H1 (cell line): Measurements from ENCODE around the gene CIRBP. TPM values are rescaled to one million over a fixed set of nuclear protein-coding genes. Genes with fewer than 3 reads are reported as not detected.

ENCODE experiments used
- CTCF ChIA-PET: fragments of 300-600 bp; sonication (Branson Sonifier 250); formaldehyde crosslinking; loops from one replicate; lab custom pipeline; 2021; ENCODE audit not compliant: partially characterized antibody; lab: Charles Lee
- POLR2A ChIA-PET: fragments of 300-600 bp; sonication (Branson Sonifier 250); formaldehyde crosslinking; loops from one replicate; lab custom pipeline; 2021; ENCODE audit warnings: inconsistent platforms; ENCODE audit not compliant: partially characterized antibody; lab: Charles Lee
- DNase-seq, 2 experiments: peaks; one replicate each; pipeline versions ENCODE4 v3.0.0 to v3.0.0-alpha.2; 2010 to 2022; ENCODE audit warnings: low spot score in 2 of 2, low read depth in 1 of 2, mixed read lengths in 1 of 2
- FAIRE-seq: peaks from 2 replicates; lab custom pipeline; 2011; peaks lifted over from hg19 to GRCh38; lab: Jason Lieb, UNC
- H2AFZ ChIP-seq: 2 replicates; pipeline ENCODE4 v1.8.1; 2012; ENCODE audit warnings: low read length, inconsistent platforms
- H2AK5ac ChIP-seq: 2 replicates; pipeline ENCODE4 v1.6.1; 2013; ENCODE audit warnings: low read depth, low read length
- H2BK120ac ChIP-seq: replicated peaks from 2 replicates; pipeline ENCODE3; 2013; ENCODE audit warnings: low read depth, low read length, inconsistent platforms
- H2BK12ac ChIP-seq: 2 replicates; pipeline ENCODE4 v1.6.1; 2013; ENCODE audit warnings: low read depth, low read length
- H2BK15ac ChIP-seq: 2 replicates; pipeline ENCODE4 v1.6.1; 2013; ENCODE audit warnings: low read length
- H2BK20ac ChIP-seq: 2 replicates; pipeline ENCODE4 v1.6.1; 2013; ENCODE audit warnings: low read length
- H2BK5ac ChIP-seq: 2 replicates; pipeline ENCODE4 v1.6.1; 2013; ENCODE audit warnings: low read depth, low read length
- H3K14ac ChIP-seq: 2 replicates; pipeline ENCODE4 v1.6.1; 2013; ENCODE audit warnings: inconsistent platforms; ENCODE audit not compliant: insufficient read length
- H3K18ac ChIP-seq: 2 replicates; pipeline ENCODE4 v1.6.1; 2013; ENCODE audit warnings: low read length; ENCODE audit errors: extremely low read depth
- H3K23ac ChIP-seq: 2 replicates; pipeline ENCODE4 v1.6.1; 2013; ENCODE audit warnings: inconsistent platforms; ENCODE audit not compliant: insufficient read length
- H3K23me2 ChIP-seq: 2 replicates; pipeline ENCODE4 v1.6.1; 2013; ENCODE audit warnings: low read depth, low read length
- H3K27ac ChIP-seq: 2 replicates; pipeline ENCODE4 v1.6.1; 2011; ENCODE audit warnings: low read depth, low read length, inconsistent platforms
- H3K27me3 ChIP-seq, 4 experiments: replicated peaks in 1 of 4; 1 replicate in 1 of 4; 2 replicates in 3 of 4; pipeline versions ENCODE4 v1.6.1 to v1.8.1; 2011 to 2013; ENCODE audit warnings: low read length in 3 of 4, mild to moderate bottlenecking in 3 of 4, inconsistent platforms in 2 of 4, mixed read lengths in 2 of 4, moderate library complexity in 1 of 4; ENCODE audit not compliant: control insufficient read depth in 3 of 4, insufficient read depth in 3 of 4; ENCODE audit errors: extremely low read depth in 1 of 4
- H3K36me3 ChIP-seq, 4 experiments: 2 replicates each; pipeline versions ENCODE4 v1.6.1 to v1.8.1; 2011 to 2013; ENCODE audit warnings: mild to moderate bottlenecking in 4 of 4, low read length in 3 of 4, moderate library complexity in 2 of 4, control low read depth in 1 of 4, inconsistent platforms in 1 of 4; ENCODE audit not compliant: insufficient read depth in 4 of 4, control insufficient read depth in 2 of 4
- H3K4ac ChIP-seq: replicated peaks from 2 replicates; pipeline ENCODE3; 2013; ENCODE audit warnings: low read length, low read depth, mixed read lengths, inconsistent platforms; ENCODE audit not compliant: insufficient read length
- H3K4me1 ChIP-seq, 4 experiments: replicated peaks in 1 of 4; 1 replicate in 1 of 4; 2 replicates in 3 of 4; pipeline versions ENCODE4 v1.6.1 to v1.8.1; 2011 to 2013; ENCODE audit warnings: low read length in 3 of 4, inconsistent platforms in 2 of 4, mixed read lengths in 1 of 4; ENCODE audit not compliant: insufficient read depth in 4 of 4, control insufficient read depth in 3 of 4
- H3K4me2 ChIP-seq, 2 experiments: 2 replicates each; pipeline versions ENCODE4 v1.6.1 to v1.8.1; 2011 to 2013; ENCODE audit warnings: low read depth in 2 of 2, low read length in 2 of 2, control low read depth in 1 of 2, inconsistent platforms in 1 of 2, mild to moderate bottlenecking in 1 of 2; ENCODE audit not compliant: insufficient read depth in 1 of 2
- H3K4me3 ChIP-seq, 4 experiments: fragments of 200-600, 300-600 bp in 1 of 4; sonication (generic), shearing (Covaris generic), sonication (Bioruptor Twin) in 1 of 4; 2 replicates each; pipeline versions ENCODE4 v1.5.1 to v1.8.1; 2011 to 2016; ENCODE audit warnings: low read length in 4 of 4, low read depth in 3 of 4, control low read depth in 2 of 4, inconsistent platforms in 2 of 4, mild to moderate bottlenecking in 2 of 4, mixed read lengths in 1 of 4, moderate library complexity in 1 of 4; ENCODE audit not compliant: insufficient read depth in 2 of 4; ENCODE audit errors: extremely low read depth in 1 of 4
- H3K56ac ChIP-seq: replicated peaks from 2 replicates; pipeline ENCODE3; 2013; ENCODE audit warnings: low read depth, mild to moderate bottlenecking, mixed read lengths, low read length, inconsistent platforms; ENCODE audit not compliant: insufficient read length
- H3K79me1 ChIP-seq: 2 replicates; pipeline ENCODE4 v1.6.1; 2013; ENCODE audit warnings: low read depth, low read length, control low read depth
- H3K79me2 ChIP-seq, 2 experiments: 2 replicates each; pipeline versions ENCODE4 v1.6.1 to v1.8.1; 2012 to 2013; ENCODE audit warnings: low read length in 2 of 2, mild to moderate bottlenecking in 2 of 2, inconsistent platforms in 1 of 2; ENCODE audit not compliant: insufficient read depth in 2 of 2, control insufficient read depth in 1 of 2
- H3K9ac ChIP-seq, 4 experiments: replicated peaks in 1 of 4; 1 replicate in 1 of 4; 2 replicates in 3 of 4; pipeline versions ENCODE4 v1.6.1 to v1.8.1; 2011 to 2013; ENCODE audit warnings: low read depth in 3 of 4, low read length in 3 of 4, control low read depth in 2 of 4, mild to moderate bottlenecking in 2 of 4, moderate library complexity in 2 of 4, inconsistent platforms in 1 of 4; ENCODE audit errors: extremely low read depth in 1 of 4
- H3K9me3 ChIP-seq, 2 experiments: 2 replicates each; pipeline versions ENCODE4 v1.6.1 to v1.8.1; 2012 to 2013; ENCODE audit warnings: mild to moderate bottlenecking in 2 of 2, moderate library complexity in 2 of 2, control low read depth in 1 of 2, inconsistent platforms in 1 of 2, low read depth in 1 of 2, low read length in 1 of 2, mixed read lengths in 1 of 2; ENCODE audit not compliant: insufficient read depth in 2 of 2
- H4K20me1 ChIP-seq, 2 experiments: replicated peaks in 1 of 2; 2 replicates each; pipeline versions ENCODE3 to v1.8.1; 2011 to 2013; ENCODE audit warnings: inconsistent platforms in 2 of 2, low read length in 2 of 2, mild to moderate bottlenecking in 1 of 2; ENCODE audit not compliant: insufficient read depth in 2 of 2, control insufficient read depth in 1 of 2
- H4K5ac ChIP-seq: 2 replicates; pipeline ENCODE4 v1.6.1; 2013; ENCODE audit warnings: low read length, low read depth, mixed read lengths, inconsistent platforms; ENCODE audit not compliant: insufficient read length
- H4K8ac ChIP-seq: 2 replicates; pipeline ENCODE4 v1.8.0; 2013; ENCODE audit warnings: mild to moderate bottlenecking, moderate library complexity, low read length, inconsistent platforms; ENCODE audit not compliant: insufficient read depth; ENCODE audit errors: extremely low read depth
- H4K91ac ChIP-seq: replicated peaks from 2 replicates; pipeline ENCODE3; 2013; ENCODE audit warnings: low read length, mixed read lengths, inconsistent platforms; ENCODE audit not compliant: insufficient read length
- ATF2 ChIP-seq: IDR thresholded peaks from 2 replicates; pipeline ENCODE4 v1.6.1; 2012; ENCODE audit warnings: low read length, inconsistent platforms
- BACH1 ChIP-seq: IDR thresholded peaks from 2 replicates; pipeline ENCODE4 v1.6.1; 2012; ENCODE audit warnings: low read length, improper control_type of control experiment
- BCL11A ChIP-seq, 2 experiments: IDR thresholded peaks; one replicate each; pipeline ENCODE4 v1.6.1; 2011; ENCODE audit warnings: low read depth in 2 of 2, low read length in 2 of 2, mild to moderate bottlenecking in 2 of 2
- CBX8 ChIP-seq: fragments of 300-800, 300-1000 bp; sonication (generic); IDR thresholded peaks from 2 replicates; pipeline ENCODE4 v1.7.1; 2016; ENCODE audit warnings: low read depth, low read length, borderline replicate concordance
- RFX5 ChIP-seq: IDR thresholded peaks from 2 replicates; pipeline ENCODE4 v1.6.1; 2011; ENCODE audit warnings: low read depth, low read length, improper control_type of control experiment, borderline replicate concordance
- SIX5 ChIP-seq: IDR thresholded peaks from 2 replicates; pipeline ENCODE4 v1.6.1; 2011; ENCODE audit warnings: mild to moderate bottlenecking, low read depth, low read length
- SUZ12 ChIP-seq: fragments of 200-600 bp; sonication (generic); IDR thresholded peaks from 2 replicates; pipeline ENCODE4 v1.6.1; 2012; ENCODE audit warnings: mild to moderate bottlenecking, inconsistent platforms, low read length, moderate library complexity, mixed read lengths
- TAF1 ChIP-seq: IDR thresholded peaks from 2 replicates; pipeline ENCODE4 v1.6.1; 2011; ENCODE audit warnings: mild to moderate bottlenecking, low read depth, low read length
- TBP ChIP-seq: IDR thresholded peaks from 2 replicates; pipeline ENCODE4 v1.6.1; 2011; ENCODE audit warnings: low read depth, low read length, improper control_type of control experiment
- WGBS, 2 experiments: shearing (Covaris generic) in 1 of 2; methylation state at CpG; one replicate each; pipeline versions ENCODE4 v1.1.6 to v1.1.7; 2013 to 2015; ENCODE audit warnings: low lambda C conversion rate in 2 of 2, mixed read lengths in 2 of 2, inconsistent platforms in 1 of 2, low coverage in 1 of 2, missing lambda C conversion rate in 1 of 2; ENCODE audit not compliant: insufficient replicate concordance in 2 of 2, insufficient coverage in 1 of 2, insufficient read length in 1 of 2; ENCODE audit errors: extremely low coverage in 1 of 2, missing lambda C conversion rate in 1 of 2; 5-methylcytosine and 5-hydroxymethylcytosine counted together
- polyA plus RNA-seq, 7 experiments: library from polyadenylated mRNA; depleted of rRNA in 3 of 7; stranded (reverse) in 5 of 7; unstranded in 2 of 7; fragments of >200 nt in 5 of 7; fragments of 200-250 nt in 2 of 7; gene quantifications; 1 replicate in 5 of 7; 2 replicates in 1 of 7; 4 replicates in 1 of 7; pipeline versions ENCODE4 v1.2.1 to v1.2.3, GENCODE V29; 2011 to 2013; ENCODE audit warnings: missing spikeins in 2 of 7, mixed read lengths in 2 of 7
- total RNA-seq: library from RNA; stranded (reverse); fragmentation: NEBNext Ultra II Directional; extraction: Animal tissue kit (Norgen Biotek cat#: 25700); gene quantifications from 2 replicates; pipeline ENCODE4 v1.2.1, GENCODE V29; 2021

CIRBP gene
- total and polyA plus RNA-seq, 2 of the 8 experiments (the other 6 are each of a cell fraction or from before 2014, with no cell fraction given), result 175 to 199 TPM

- Histone ChIP-seq H2BK120ac (no peak overlapping the region), H2BK12ac (no peak overlapping the region), H3K4me3 (no peak overlapping the region), H4K5ac (no peak overlapping the region), H3K9ac (no peak overlapping the region), H2BK20ac (no peak overlapping the region), H4K8ac (no peak overlapping the region; the same call in 1 of the 2 replicates), H2AK5ac (no peak overlapping the region), H3K23ac (no peak overlapping the region), H3K56ac (no peak overlapping the region), H3K9me3 (no peaks in the 10 kb centered on the region), H3K23me2 (peaks cover 2% of the 10 kb centered on the region; the same call in 1 of the 2 replicates), H3K79me1 (no peaks in the 10 kb centered on the region; the same call in 1 of the 2 replicates), H3K27me3 (peaks cover 0 to 6% (median 0%) of the 10 kb centered on the region in 4 experiments; a peak in 2 of 7 replicates), H3K4me2 (no peak overlapping the region), H3K4me1 (peaks cover 0 to 13% (median 4%) of the 10 kb centered on the region in 4 experiments; a peak in 4 of 7 replicates), H3K36me3 (no peaks in the 10 kb centered on the region), H4K91ac (no peak overlapping the region), H2AFZ (no peak overlapping the region), H3K18ac (no peak overlapping the region), H3K27ac (no peak overlapping the region), H2BK5ac (no peak overlapping the region), H3K14ac (no peak overlapping the region), H3K4ac (no peak overlapping the region), H3K79me2 (no peaks in the 10 kb centered on the region), H4K20me1 (peaks cover 6 to 7% of the 10 kb centered on the region in 2 experiments), H2BK15ac (no peak overlapping the region)
- ChIA-PET CTCF (interaction anchor here (0.5 to 1.4 kb wide), 3 partner anchors 22 to 186 kb away, joined by 3 to 4 read pairs (median 3); no protein-coding TSS in a partner anchor), POLR2A (interaction anchor here (0.6 to 2.5 kb wide), 5 partner anchors 16 to 713 kb away, joined by 3 to 16 read pairs (median 5); partner anchors contain the start of genes CIRBP and FAM174C)
- DNase-seq (no peak), FAIRE-seq (no peak)
- TF ChIP-seq TBP (no peak), RFX5 (no peak), BCL11A (IDR thresholded peaks at IDR 0.05; ENCODE audit: low read depth in 2 of 2, low read length in 2 of 2) (no peak), CBX8 (no peak), BACH1 (no peak), SUZ12 (no peak), ATF2 (no peak), TAF1 (no peak), SIX5 (no peak)
- 90% methylated on average over 33 of the region's 40 CpGs; no CpG with 5 or more reads in 1 of the 2 experiments for WGBS, 2 experiments
These were observed 21.8 kb downstream of the CIRBP start for GRCh38 chr19:1290703-1291651.
